Liver (tissue), 9 donors: ENCODE data around the gene TSHB. TPM values are rescaled to one million over a fixed set of nuclear protein-coding genes. Genes with fewer than 3 reads are reported as not detected.

Experiments used
- DNase-seq: peaks from one replicate; pipeline ENCODE4 v3.0.0-alpha.2; 2017; ENCODE audit warnings: low spot score
- H3K27ac ChIP-seq, 2 donors: one replicate each; pipeline ENCODE4 v1.7.0; 2013; ENCODE audit warnings: inconsistent platforms in 2 of 2, low read length in 2 of 2, control low read depth in 1 of 2, low read depth in 1 of 2, mild to moderate bottlenecking in 1 of 2
- H3K27me3 ChIP-seq, 4 donors: one replicate each; pipeline versions ENCODE4 v1.6.1 to v1.7.0; 2013; ENCODE audit warnings: low read length in 3 of 4, inconsistent platforms in 1 of 4, mild to moderate bottlenecking in 1 of 4, moderate library complexity in 1 of 4; ENCODE audit not compliant: control insufficient read depth in 4 of 4, insufficient read depth in 4 of 4
- H3K36me3 ChIP-seq, 4 donors: one replicate each; pipeline versions ENCODE4 v1.6.1 to v1.7.0; 2013; ENCODE audit warnings: low read length in 3 of 4, mild to moderate bottlenecking in 3 of 4, low read depth in 1 of 4, moderate library complexity in 1 of 4; ENCODE audit not compliant: control insufficient read depth in 4 of 4, insufficient read depth in 3 of 4
- H3K4me1 ChIP-seq, 4 donors: one replicate each; pipeline versions ENCODE4 v1.6.1 to v1.7.0; 2013; ENCODE audit warnings: low read length in 3 of 4, mild to moderate bottlenecking in 3 of 4, moderate library complexity in 1 of 4; ENCODE audit not compliant: control insufficient read depth in 4 of 4, insufficient read depth in 4 of 4
- H3K4me3 ChIP-seq, 3 donors: one replicate each; pipeline versions ENCODE4 v1.6.1 to v1.7.0; 2013; ENCODE audit warnings: low read length in 3 of 3, control low read depth in 1 of 3, low read depth in 1 of 3, mild to moderate bottlenecking in 1 of 3
- H3K9ac ChIP-seq, 2 donors: one replicate each; pipeline ENCODE4 v1.7.0; 2013; ENCODE audit warnings: low read length in 2 of 2, mild to moderate bottlenecking in 2 of 2, moderate library complexity in 2 of 2, control low read depth in 1 of 2, low read depth in 1 of 2
- H3K9me3 ChIP-seq, 4 donors: one replicate each; pipeline versions ENCODE4 v1.6.1 to v1.7.0; 2013; ENCODE audit warnings: low read length in 3 of 4; ENCODE audit not compliant: control insufficient read depth in 4 of 4
- CTCF ChIP-seq: fragments of 150-350 bp; IDR thresholded peaks from 2 replicates; pipeline ENCODE4 v1.5.1; 2017; ENCODE audit warnings: improper control_type of control experiment, low read depth, low read length; ENCODE audit not compliant: missing input control
- EGR1 ChIP-seq, 2 donors: IDR thresholded peaks; 2 replicates each; pipeline ENCODE4 v1.6.1; 2016 to 2018; ENCODE audit warnings: antibody characterized with exemption in 2 of 2, low read depth in 2 of 2
- FOXA1 ChIP-seq: IDR thresholded peaks from 2 replicates; pipeline ENCODE4 v1.6.1; 2016; ENCODE audit warnings: antibody characterized with exemption
- FOXA2 ChIP-seq: IDR thresholded peaks from 2 replicates; pipeline ENCODE4 v1.6.1; 2016; ENCODE audit warnings: antibody characterized with exemption
- GABPA ChIP-seq, 2 donors: IDR thresholded peaks in 1 of 2; conservative IDR thresholded peaks in 1 of 2; 2 replicates each; pipeline ENCODE4 v1.6.1; 2016; ENCODE audit warnings: antibody characterized with exemption in 2 of 2, mild to moderate bottlenecking in 1 of 2, moderate library complexity in 1 of 2
- HNF4A ChIP-seq, 2 donors: conservative IDR thresholded peaks; 2 replicates each; pipeline ENCODE4 v1.6.1; 2016; ENCODE audit warnings: antibody characterized with exemption in 2 of 2, mild to moderate bottlenecking in 2 of 2
- HNF4G ChIP-seq: IDR thresholded peaks from 2 replicates; pipeline ENCODE4 v1.6.1; 2016; ENCODE audit warnings: antibody characterized with exemption
- JUND ChIP-seq, 2 donors: IDR thresholded peaks; 2 replicates each; pipeline ENCODE4 v1.6.1; 2016; ENCODE audit warnings: antibody characterized with exemption in 2 of 2
- NR2F2 ChIP-seq: IDR thresholded peaks from 2 replicates; pipeline ENCODE4 v1.6.1; 2016; ENCODE audit warnings: antibody characterized with exemption
- RAD21 ChIP-seq, 2 donors: IDR thresholded peaks; 2 replicates each; pipeline ENCODE4 v1.6.1; 2016; ENCODE audit warnings: antibody characterized with exemption in 2 of 2, mild to moderate bottlenecking in 2 of 2
- REST ChIP-seq: IDR thresholded peaks from 2 replicates; pipeline ENCODE4 v1.6.1; 2016; ENCODE audit warnings: antibody characterized with exemption, mild to moderate bottlenecking
- RXRA ChIP-seq, 2 donors: IDR thresholded peaks; 2 replicates each; pipeline ENCODE4 v1.6.1; 2017 to 2018; ENCODE audit warnings: antibody characterized with exemption in 2 of 2, mild to moderate bottlenecking in 1 of 2
- SP1 ChIP-seq: IDR thresholded peaks from 2 replicates; pipeline ENCODE4 v1.6.1; 2018; ENCODE audit warnings: antibody characterized with exemption, mild to moderate bottlenecking
- TAF1 ChIP-seq: conservative IDR thresholded peaks from 2 replicates; pipeline ENCODE4 v1.6.1; 2016; ENCODE audit warnings: antibody characterized with exemption, mild to moderate bottlenecking
- YY1 ChIP-seq: IDR thresholded peaks from 2 replicates; pipeline ENCODE4 v1.6.1; 2016; ENCODE audit warnings: antibody characterized with exemption, mild to moderate bottlenecking
- ZBTB33 ChIP-seq: IDR thresholded peaks from 2 replicates; pipeline ENCODE4 v1.6.1; 2016; ENCODE audit warnings: antibody characterized with exemption
- WGBS: extraction: QIAGEN DNeasy Blood & Tissue Kit; methylation state at CpG from one replicate; pipeline ENCODE4 v1.1.7; 2013; 5-methylcytosine and 5-hydroxymethylcytosine counted together
- polyA plus RNA-seq, 2 donors: library from polyadenylated mRNA; stranded (reverse) in 1 of 2; unstranded in 1 of 2; fragments of 200-250 nt in 1 of 2; fragments of >200 nt in 1 of 2; fragmentation: Nextera tagmentation in 1 of 2; extraction: Ambion mirVana in 1 of 2; gene quantifications; one replicate each; pipeline versions ENCODE4 v1.2.1 to v1.2.3, GENCODE V29; 2013 to 2015
- total RNA-seq, 2 donors: library from RNA; depleted of rRNA; stranded (reverse); fragments of >200 nt; gene quantifications; one replicate each; pipeline ENCODE4 v1.2.3, GENCODE V29; 2014
- TF ChIP-seq, protein P1 (sequence below): IDR thresholded peaks from 2 replicates; pipeline ENCODE4 v1.6.1; 2016; ENCODE audit warnings: antibody characterized with exemption
- TF ChIP-seq, protein P2 (sequence below): IDR thresholded peaks from 2 replicates; pipeline ENCODE4 v1.6.1; 2016; ENCODE audit warnings: antibody characterized with exemption
- donor health status: healthy.
- donor health status: healthy.
- donor health status: healthy.
- donor health status: healthy.
- donor health status: healthy.

Gene TSHB
- total and polyA plus RNA-seq, 4 donors = not detected

DNA sequence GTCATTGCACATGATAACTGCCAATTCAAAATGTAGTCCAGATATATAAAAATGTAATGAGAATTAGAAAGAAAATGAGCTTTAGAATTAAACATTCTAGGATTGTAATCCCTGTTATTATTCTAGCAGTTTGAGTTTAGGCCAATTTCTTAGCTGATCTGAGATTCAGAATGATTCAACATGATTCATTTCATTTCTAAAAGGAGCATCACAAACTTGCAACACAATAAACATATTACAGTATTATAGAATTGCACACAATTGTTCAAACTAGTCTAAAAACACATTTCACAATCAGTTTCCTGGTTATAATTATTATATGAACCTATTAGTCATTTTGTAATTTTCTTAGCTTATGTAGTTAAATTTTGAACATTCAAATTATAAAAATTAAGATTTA is 43.3 kb upstream of the TSHB start:
- H3K9me3 ChIP-seq = peaks cover 2 to 18% (median 5%) of the 10 kb centered on the region in 4 donors
- no peak overlapping the region for H3K9ac ChIP-seq
- H3K4me3 ChIP-seq = no peak overlapping the region
- no peak overlapping the region for H3K27ac ChIP-seq
- no peaks in the 10 kb centered on the region for H3K36me3 ChIP-seq
- no peaks in the 10 kb centered on the region for H3K4me1 ChIP-seq
- TF ChIP-seq JUND (IDR thresholded peaks at IDR 0.05) (no peak), YY1 (no peak), REST (no peak), SP1 (no peak), RAD21 (IDR thresholded peaks at IDR 0.05) (no peak), EGR1 (IDR thresholded peaks at IDR 0.05; ENCODE audit: low read depth in 2 of 2) (no peak), RXRA (IDR thresholded peaks at IDR 0.05) (no peak), NR2F2 (no peak), FOXA1 (no peak), HNF4A (conservative IDR thresholded peaks at IDR 0.05) (no peak), ZBTB33 (no peak), CTCF (no peak)
- TF ChIP-seq, protein P1, sequence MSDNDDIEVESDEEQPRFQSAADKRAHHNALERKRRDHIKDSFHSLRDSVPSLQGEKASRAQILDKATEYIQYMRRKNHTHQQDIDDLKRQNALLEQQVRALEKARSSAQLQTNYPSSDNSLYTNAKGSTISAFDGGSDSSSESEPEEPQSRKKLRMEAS = no peak
- DNase-seq = no peak
- peaks cover 0 to 2% (median 0%) of the 10 kb centered on the region in 4 donors for H3K27me3 ChIP-seq

DNA sequence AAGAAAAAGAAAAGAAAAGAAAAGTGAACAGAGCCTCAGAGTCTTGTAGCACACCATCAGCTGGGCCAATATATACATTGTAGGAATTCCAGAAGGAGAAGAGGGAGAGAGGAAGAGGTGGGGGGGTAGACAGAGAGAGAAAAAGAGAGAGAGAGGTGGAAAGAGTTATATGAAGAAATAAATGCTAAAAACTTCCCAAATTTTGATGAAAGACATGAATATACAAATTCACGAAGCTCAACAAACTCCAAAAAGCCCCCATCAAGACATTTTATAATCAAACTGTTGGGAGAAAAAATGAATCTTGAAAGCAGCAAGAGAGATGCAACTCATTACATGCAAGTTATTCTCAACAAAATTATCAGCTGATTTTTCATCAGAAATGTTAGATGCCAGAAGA is 41.5 kb upstream of the TSHB start:
- Histone ChIP-seq H3K9me3 (peaks cover 2 to 18% (median 5%) of the 10 kb centered on the region in 4 donors), H3K4me1 (no peaks in the 10 kb centered on the region), H3K9ac (no peak overlapping the region), H3K4me3 (no peak overlapping the region), H3K27me3 (peaks cover 0 to 2% (median 0%) of the 10 kb centered on the region in 4 donors), H3K27ac (no peak overlapping the region), H3K36me3 (no peaks in the 10 kb centered on the region)
- DNase-seq = no peak
- 78% methylated on average over 1 of the region's 1 CpG for WGBS
- TF ChIP-seq, protein P1 = no peak
- TF ChIP-seq JUND (IDR thresholded peaks at IDR 0.05) = no peak
- no peak for TF ChIP-seq TAF1
- TF ChIP-seq SP1 = no peak
- no peak for TF ChIP-seq YY1
- no peak for TF ChIP-seq HNF4G
- no peak for TF ChIP-seq GABPA (IDR thresholded peaks at IDR 0.05 in 1 of 2, conservative IDR thresholded peaks at IDR 0.05 in 1 of 2)
- no peak for TF ChIP-seq ZBTB33
- no peak for TF ChIP-seq CTCF
- TF ChIP-seq, protein P2, sequence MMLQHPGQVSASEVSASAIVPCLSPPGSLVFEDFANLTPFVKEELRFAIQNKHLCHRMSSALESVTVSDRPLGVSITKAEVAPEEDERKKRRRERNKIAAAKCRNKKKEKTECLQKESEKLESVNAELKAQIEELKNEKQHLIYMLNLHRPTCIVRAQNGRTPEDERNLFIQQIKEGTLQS = no peak
- TF ChIP-seq RXRA (IDR thresholded peaks at IDR 0.05) = no peak
- no peak for TF ChIP-seq HNF4A (conservative IDR thresholded peaks at IDR 0.05)
- TF ChIP-seq FOXA2 = no peak
- TF ChIP-seq NR2F2 = no peak
